GM23338 (cell line): ENCODE data around the gene RNASE8. TPM values are rescaled to one million over a fixed set of nuclear protein-coding genes. Genes with fewer than 3 reads are reported as not detected.

ENCODE experiments used
- ATAC-seq: fragments of 200-7000 bp; cut with Tn5 transposase; 3 replicates; pipeline ENCODE4 v1.9.1; 2020
- DNase-seq: peaks from one replicate; pipeline ENCODE4 v3.0.0-alpha.2; 2015; ENCODE audit warnings: low spot score
- H2AFZ ChIP-seq: fragments of 200-600 bp; sonication (generic); 2 replicates; pipeline ENCODE4 v1.8.0; 2016; ENCODE audit warnings: antibody characterized with exemption, mild to moderate bottlenecking, moderate library complexity
- H3F3A ChIP-seq: fragments of 200-600 bp; sonication (generic); replicated peaks from 2 replicates; pipeline ENCODE4 v1.8.0; 2017; ENCODE audit warnings: antibody characterized with exemption, mixed run types, low read depth
- H3K27ac ChIP-seq: fragments of 200-600 bp; sonication (generic); 2 replicates; pipeline ENCODE4 v1.6.1; 2016; ENCODE audit warnings: low read depth
- H3K27me3 ChIP-seq: fragments of 200-600 bp; sonication (generic); 2 replicates; pipeline ENCODE4 v1.8.0; 2016; ENCODE audit warnings: mild to moderate bottlenecking, mixed run types, moderate library complexity; ENCODE audit not compliant: insufficient read depth
- H3K36me3 ChIP-seq: fragments of 200-600 bp; sonication (generic); 2 replicates; pipeline ENCODE4 v1.8.0; 2016; ENCODE audit warnings: mild to moderate bottlenecking; ENCODE audit not compliant: insufficient read depth
- H3K4me1 ChIP-seq: fragments of 200-600 bp; sonication (generic); 2 replicates; pipeline ENCODE4 v1.8.0; 2016; ENCODE audit warnings: mild to moderate bottlenecking, moderate library complexity; ENCODE audit not compliant: insufficient read depth
- H3K4me2 ChIP-seq: fragments of 200-600 bp; sonication (generic); 2 replicates; pipeline ENCODE4 v1.7.1; 2017; ENCODE audit warnings: mixed run types
- H3K4me3 ChIP-seq: fragments of 200-600 bp; sonication (generic); 2 replicates; pipeline ENCODE4 v1.6.1; 2016; ENCODE audit warnings: mixed run types
- H3K79me2 ChIP-seq: fragments of 200-600 bp; sonication (generic); replicated peaks from 2 replicates; pipeline ENCODE4 v1.8.0; 2017; ENCODE audit warnings: mild to moderate bottlenecking; ENCODE audit not compliant: insufficient read depth
- H3K9me2 ChIP-seq: fragments of 200-600 bp; sonication (generic); 2 replicates; pipeline ENCODE4 v1.8.0; 2017; ENCODE audit not compliant: insufficient read depth
- H4K20me1 ChIP-seq: fragments of 200-600 bp; sonication (generic); replicated peaks from 2 replicates; pipeline ENCODE4 v1.8.0; 2017; ENCODE audit warnings: mild to moderate bottlenecking; ENCODE audit not compliant: insufficient read depth
- H3K27ac Mint-ChIP-seq: 2 replicates; pipeline ENCODE4 v1.8.0; 2020; ENCODE audit warnings: inconsistent platforms, mild to moderate bottlenecking, moderate library complexity, mixed read lengths
- H3K27me3 Mint-ChIP-seq: 3 replicates; pipeline ENCODE4 v1.8.0; 2022; ENCODE audit warnings: low read depth, mild to moderate bottlenecking, moderate library complexity, mixed read lengths, inconsistent platforms; ENCODE audit not compliant: insufficient read depth, poor library complexity
- H3K36me3 Mint-ChIP-seq: 3 replicates; pipeline ENCODE4 v1.8.0; 2021; ENCODE audit warnings: low read depth, mild to moderate bottlenecking, inconsistent platforms, moderate library complexity, mixed read lengths
- H3K4me1 Mint-ChIP-seq: 3 replicates; pipeline ENCODE4 v1.8.0; 2020; ENCODE audit warnings: mild to moderate bottlenecking, inconsistent platforms, mixed read lengths
- H3K4me3 Mint-ChIP-seq: 3 replicates; pipeline ENCODE4 v1.8.0; 2021; ENCODE audit warnings: moderate library complexity, mild to moderate bottlenecking, inconsistent platforms, mixed read lengths
- H3K9me3 Mint-ChIP-seq: 3 replicates; pipeline ENCODE4 v1.8.0; 2020; ENCODE audit warnings: moderate library complexity, mild to moderate bottlenecking, inconsistent platforms, mixed read lengths
- CTCF ChIP-seq, 2 experiments: fragments of 200-600 bp in 1 of 2; sonication (generic) in 1 of 2; conservative IDR thresholded peaks; 2 replicates each; pipeline versions ENCODE4 v1.5.1 to v1.6.1; 2016 to 2017; ENCODE audit warnings: antibody characterized with exemption in 2 of 2, low read depth in 2 of 2, mild to moderate bottlenecking in 2 of 2, moderate library complexity in 1 of 2
- ETS1 ChIP-seq: IDR thresholded peaks from 2 replicates; pipeline ENCODE4 v1.6.1; 2016; ENCODE audit warnings: antibody characterized with exemption
- EZH2 ChIP-seq: fragments of 200-600 bp; sonication (generic); IDR thresholded peaks from one replicate; pipeline ENCODE4 v1.8.0; 2017; ENCODE audit warnings: antibody characterized with exemption, mild to moderate bottlenecking, low read depth; ENCODE audit not compliant: unreplicated experiment
- EZH2phosphoT487 ChIP-seq: fragments of 200-600 bp; sonication (generic); IDR thresholded peaks from one replicate; pipeline ENCODE4 v1.8.1; 2018; ENCODE audit warnings: antibody characterized with exemption; ENCODE audit not compliant: unreplicated experiment
- JUNB ChIP-seq: IDR thresholded peaks from one replicate; pipeline ENCODE4 v1.6.1; 2016; ENCODE audit warnings: antibody characterized with exemption; ENCODE audit not compliant: unreplicated experiment
- NANOG ChIP-seq: IDR thresholded peaks from 2 replicates; pipeline ENCODE4 v1.6.1; 2016; ENCODE audit warnings: antibody characterized with exemption, borderline replicate concordance
- POLR2AphosphoS5 ChIP-seq: IDR thresholded peaks from 2 replicates; pipeline ENCODE4 v1.6.1; 2016; ENCODE audit warnings: antibody characterized with exemption, low read depth
- STAT1 ChIP-seq: IDR thresholded peaks from one replicate; pipeline ENCODE4 v1.6.1; 2016; ENCODE audit warnings: antibody characterized with exemption; ENCODE audit not compliant: unreplicated experiment
- ZNF114 ChIP-seq: fragments of 250-450 bp; sonication (Bioruptor Pico); IDR thresholded peaks from 2 replicates; pipeline ENCODE4 v1.5.0; 2020; ENCODE audit warnings: mild to moderate bottlenecking, moderate library complexity
- ZNF331 ChIP-seq: fragments of 250-450 bp; sonication (Bioruptor Pico); IDR thresholded peaks from 2 replicates; pipeline ENCODE4 v1.5.0; 2020; ENCODE audit warnings: low read depth, mild to moderate bottlenecking, moderate library complexity
- ZNF462 ChIP-seq: fragments of 250-450 bp; sonication (Bioruptor Pico); IDR thresholded peaks from 2 replicates; pipeline ENCODE4 v1.5.0; 2020; ENCODE audit warnings: mild to moderate bottlenecking, moderate library complexity
- polyA plus RNA-seq: library from polyadenylated mRNA; unstranded; fragments of >200 nt; fragmentation: Nextera tagmentation; extraction: Ambion mirVana; gene quantifications from 2 replicates; pipeline ENCODE4 v1.2.1, GENCODE V29; 2016
- total RNA-seq: library from RNA; depleted of rRNA; stranded (reverse); fragments of >200 nt; shearing (Covaris generic); gene quantifications from 2 replicates; pipeline ENCODE4 v1.2.3, GENCODE V29; 2014

Gene RNASE8
- total and polyA plus RNA-seq, 2 experiments from 2014 or later: not detected

DNA sequence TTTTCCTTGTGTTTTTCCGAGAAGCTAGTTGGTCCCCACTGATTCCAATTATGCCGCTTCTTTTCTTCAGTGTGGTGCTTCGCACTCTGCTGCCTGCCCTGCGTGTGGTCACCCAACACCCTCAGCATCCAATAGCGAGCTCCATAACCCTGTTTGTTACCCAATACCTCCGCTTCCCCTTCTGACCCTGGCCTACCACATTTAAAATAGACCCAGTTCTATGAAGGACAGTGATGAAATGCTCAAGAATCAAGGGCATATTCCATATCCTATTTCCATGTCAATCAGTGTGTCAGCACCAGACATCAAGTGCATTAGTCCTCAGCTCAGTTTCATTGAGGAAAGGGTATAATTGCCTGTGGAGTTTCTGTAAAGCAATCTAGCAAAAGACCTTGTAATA lies 42.3 kb upstream of the RNASE8 start (continued):
- TF ChIP-seq CTCF (conservative IDR thresholded peaks at IDR 0.05; ENCODE audit: low read depth in 2 of 2): no peak
- no peak for TF ChIP-seq ZNF462 (CRISPR knock-in tag)
- no peak for TF ChIP-seq EZH2
- no peak for TF ChIP-seq JUNB
- no peak for TF ChIP-seq STAT1
- no peak for TF ChIP-seq ZNF114 (CRISPR knock-in tag)

DNA sequence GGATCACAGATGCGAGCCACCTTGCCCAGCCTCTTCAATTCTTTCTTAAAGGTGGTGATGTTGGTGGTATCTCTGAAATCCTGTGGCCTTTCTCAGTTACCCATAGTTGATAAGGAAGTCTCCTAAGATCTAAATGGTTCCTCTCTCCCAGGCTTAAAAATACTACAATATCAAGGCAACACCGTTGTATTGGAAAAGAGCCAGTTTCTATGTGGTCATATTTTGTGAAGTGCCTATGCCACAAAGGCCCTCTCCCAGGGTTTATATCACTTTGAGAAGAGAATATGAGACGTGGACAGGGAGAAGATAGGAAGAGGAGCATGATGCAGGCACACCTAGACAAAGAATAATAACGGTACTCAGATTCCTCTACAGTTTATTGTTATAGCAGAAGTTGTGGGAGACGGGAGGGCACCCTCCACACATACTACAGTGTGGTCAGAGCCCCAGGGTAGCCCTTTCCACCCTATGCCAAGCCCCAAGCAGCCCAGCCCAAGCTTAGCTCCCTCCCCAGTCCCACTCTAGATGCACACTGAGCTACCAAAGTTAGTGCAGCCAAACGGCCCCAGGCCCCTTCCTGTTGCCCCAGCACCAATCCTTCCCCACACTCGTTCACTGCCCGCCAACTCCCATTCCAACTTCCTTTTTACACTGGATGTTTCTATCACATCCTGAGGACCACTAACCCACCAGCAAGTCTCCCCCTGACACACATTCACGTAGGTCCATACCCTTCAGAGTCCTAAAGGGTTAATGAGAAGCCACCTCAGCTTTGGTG lies 41.0 kb upstream of the RNASE8 start:
- no peak for ATAC-seq
- TF ChIP-seq EZH2phosphoT487: no peak
- no peak for TF ChIP-seq CTCF (conservative IDR thresholded peaks at IDR 0.05; ENCODE audit: low read depth in 2 of 2)
- TF ChIP-seq NANOG: no peak
- TF ChIP-seq POLR2AphosphoS5: no peak
- TF ChIP-seq ZNF331 (CRISPR knock-in tag): no peak
- no peak for TF ChIP-seq ETS1

More for the DNA sequence above, 41.0 kb upstream of the RNASE8 start:
- Mint-ChIP-seq H3K4me1 (peaks cover 9% of the 10 kb centered on the region), H3K36me3 (peaks cover 10% of the 10 kb centered on the region), H3K27ac (no peak overlapping the region), H3K9me3 (no peaks in the 10 kb centered on the region), H3K4me3 (no peak overlapping the region), H3K27me3 (peaks cover 7% of the 10 kb centered on the region)
- Histone ChIP-seq H3K36me3 (no peaks in the 10 kb centered on the region), H3K27ac (no peak overlapping the region), H3K4me3 (no peak overlapping the region), H3K4me1 (0 out of 2 replicates have a peak, but pooled peaks cover 7% of the 10 kb centered on the region), H3F3A (no peaks in the 10 kb centered on the region), H3K4me2 (no peak overlapping the region), H3K79me2 (no peaks in the 10 kb centered on the region), H3K27me3 (no peaks in the 10 kb centered on the region), H3K9me2 (no peaks in the 10 kb centered on the region), H2AFZ (no peak overlapping the region), H4K20me1 (no peaks in the 10 kb centered on the region)
- DNase-seq: no peak
